Smooth muscle cell (in vitro differentiated cells): ENCODE data around the gene CCDC117. TPM values are rescaled to one million over a fixed set of nuclear protein-coding genes. Genes with fewer than 3 reads are reported as not detected.

Experiments
- DNase-seq: peaks from one replicate; lab custom pipeline; 2025; ENCODE audit not compliant: unreplicated experiment; lab: John Stamatoyannopoulos, UW
- H2AFZ ChIP-seq: fragments of 200-600 bp; sonication (generic); 2 replicates; pipeline ENCODE4 v1.6.0; 2016; ENCODE audit warnings: antibody characterized with exemption, low read depth, mild to moderate bottlenecking
- H3F3A ChIP-seq: fragments of 200-600 bp; sonication (generic); 2 replicates; pipeline ENCODE4 v1.6.0; 2017; ENCODE audit warnings: antibody characterized with exemption, low read depth
- H3K27ac ChIP-seq: fragments of 200-600 bp; sonication (generic); 2 replicates; pipeline ENCODE4 v1.5.1; 2016; ENCODE audit warnings: low read depth, mild to moderate bottlenecking
- H3K27me3 ChIP-seq: fragments of 200-600 bp; sonication (generic); 2 replicates; pipeline ENCODE4 v1.6.1; 2016; ENCODE audit warnings: low read depth, mild to moderate bottlenecking
- H3K36me3 ChIP-seq: fragments of 200-600 bp; sonication (generic); 2 replicates; pipeline ENCODE4 v1.5.1; 2016; ENCODE audit warnings: low read depth
- H3K4me1 ChIP-seq: fragments of 200-600 bp; sonication (generic); 2 replicates; pipeline ENCODE4 v1.5.1; 2016; ENCODE audit warnings: low read depth
- H3K4me2 ChIP-seq: fragments of 200-600 bp; sonication (generic); 2 replicates; pipeline ENCODE4 v1.6.0; 2016; ENCODE audit warnings: mild to moderate bottlenecking
- H3K4me3 ChIP-seq: fragments of 200-600 bp; sonication (generic); 2 replicates; pipeline ENCODE4 v1.5.1; 2016; ENCODE audit warnings: mild to moderate bottlenecking
- H3K79me2 ChIP-seq: fragments of 200-600 bp; sonication (generic); 2 replicates; pipeline ENCODE4 v1.6.0; 2016; ENCODE audit warnings: low read depth, mild to moderate bottlenecking
- H3K9ac ChIP-seq: fragments of 200-600 bp; sonication (generic); 2 replicates; pipeline ENCODE4 v1.6.0; 2016; ENCODE audit warnings: low read depth
- H3K9me3 ChIP-seq: fragments of 200-600 bp; sonication (generic); replicated peaks from 2 replicates; pipeline ENCODE4 v1.5.1; 2016; ENCODE audit warnings: low read depth
- H4K20me1 ChIP-seq: fragments of 200-600 bp; sonication (generic); 2 replicates; pipeline ENCODE4 v1.6.0; 2016; ENCODE audit warnings: low read depth
- whole genome bisulfite sequencing: methylation state at CpG from one replicate; pipeline ENCODE4 v1.1.7; 2016; ENCODE audit warnings: low lambda C conversion rate; 5-methylcytosine and 5-hydroxymethylcytosine counted together
- polyA plus RNA-seq: library from polyadenylated mRNA; unstranded; fragments of >200 nt; fragmentation: Nextera tagmentation; extraction: Ambion mirVana; gene quantifications from 2 replicates; pipeline ENCODE4 v1.2.1, GENCODE V29; 2016
- total RNA-seq: library from RNA; depleted of rRNA; stranded (reverse); fragments of >200 nt; gene quantifications from 2 replicates; pipeline ENCODE4 v1.2.3, GENCODE V29; 2014
- TF ChIP-seq, protein P1 (sequence below): fragments of 200-600 bp; sonication (generic); IDR thresholded peaks from 2 replicates; pipeline ENCODE4 v1.5.1; 2017; ENCODE audit warnings: borderline replicate concordance, mild to moderate bottlenecking, antibody characterized with exemption; ENCODE audit not compliant: insufficient read depth, poor library complexity, severe bottlenecking

The CCDC117 gene
- total and polyA plus RNA-seq, 2 experiments from 2014 or later, result 17.3 to 30.8 TPM

DNA sequence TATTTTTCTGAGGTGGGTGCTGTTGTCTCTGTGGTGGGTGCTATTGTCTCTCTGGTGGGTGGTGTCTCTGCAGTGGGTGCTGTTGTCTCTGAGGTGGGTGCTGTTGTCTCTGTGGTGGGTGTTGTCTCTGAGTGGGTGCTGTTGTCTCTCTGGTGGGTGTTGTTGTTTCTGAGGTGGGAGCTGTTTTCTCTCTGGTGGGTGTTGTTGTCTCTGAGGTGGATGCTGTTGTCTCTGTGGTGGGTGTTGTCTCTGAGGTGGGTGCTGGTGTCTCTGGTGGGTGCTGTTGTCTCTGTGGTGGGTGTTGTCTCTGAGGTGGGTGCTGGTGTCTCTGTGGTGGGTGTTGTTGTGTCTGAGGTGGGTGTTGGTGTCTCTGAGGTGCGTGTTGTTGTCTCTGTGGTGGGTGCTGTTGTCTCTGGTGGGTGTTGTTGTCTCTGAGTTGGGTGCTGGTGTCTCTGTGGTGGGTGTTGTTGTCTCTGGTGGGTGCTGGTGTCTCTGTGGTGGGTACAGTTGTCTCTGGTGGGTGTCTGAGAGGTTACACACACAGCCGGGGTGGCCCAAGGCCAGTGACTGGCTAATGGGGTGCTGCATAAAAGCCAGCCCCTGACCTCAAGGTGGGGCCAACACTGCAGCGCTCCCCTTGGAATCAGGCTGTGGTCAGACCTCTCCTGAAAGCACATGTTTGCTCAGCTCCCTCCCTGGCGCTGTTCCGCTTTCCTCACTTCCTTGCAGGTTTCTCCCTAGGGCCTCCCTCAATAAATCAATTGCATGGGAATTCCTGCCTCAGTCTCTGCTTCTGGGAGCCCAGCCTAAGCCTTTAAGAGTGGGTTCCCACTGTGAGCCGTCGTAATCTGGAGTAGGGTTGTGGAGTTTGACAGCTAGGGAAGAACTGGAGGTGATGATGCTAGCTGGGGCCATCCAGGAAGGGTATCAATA lies 58.9 kb downstream of the CCDC117 start:
- Histone ChIP-seq H3K4me1 (no peaks in the 10 kb centered on the region), H3K4me3 (no peak overlapping the region), H3K27ac (no peak overlapping the region), H3K36me3 (no peaks in the 10 kb centered on the region), H3K9ac (no peak overlapping the region), H3F3A (no peaks in the 10 kb centered on the region), H4K20me1 (peaks cover 8% of the 10 kb centered on the region), H3K4me2 (no peak overlapping the region), H2AFZ (no peak overlapping the region), H3K79me2 (no peaks in the 10 kb centered on the region), H3K9me3 (no peaks in the 10 kb centered on the region), H3K27me3 (no peaks in the 10 kb centered on the region)
- TF ChIP-seq, protein P1, sequence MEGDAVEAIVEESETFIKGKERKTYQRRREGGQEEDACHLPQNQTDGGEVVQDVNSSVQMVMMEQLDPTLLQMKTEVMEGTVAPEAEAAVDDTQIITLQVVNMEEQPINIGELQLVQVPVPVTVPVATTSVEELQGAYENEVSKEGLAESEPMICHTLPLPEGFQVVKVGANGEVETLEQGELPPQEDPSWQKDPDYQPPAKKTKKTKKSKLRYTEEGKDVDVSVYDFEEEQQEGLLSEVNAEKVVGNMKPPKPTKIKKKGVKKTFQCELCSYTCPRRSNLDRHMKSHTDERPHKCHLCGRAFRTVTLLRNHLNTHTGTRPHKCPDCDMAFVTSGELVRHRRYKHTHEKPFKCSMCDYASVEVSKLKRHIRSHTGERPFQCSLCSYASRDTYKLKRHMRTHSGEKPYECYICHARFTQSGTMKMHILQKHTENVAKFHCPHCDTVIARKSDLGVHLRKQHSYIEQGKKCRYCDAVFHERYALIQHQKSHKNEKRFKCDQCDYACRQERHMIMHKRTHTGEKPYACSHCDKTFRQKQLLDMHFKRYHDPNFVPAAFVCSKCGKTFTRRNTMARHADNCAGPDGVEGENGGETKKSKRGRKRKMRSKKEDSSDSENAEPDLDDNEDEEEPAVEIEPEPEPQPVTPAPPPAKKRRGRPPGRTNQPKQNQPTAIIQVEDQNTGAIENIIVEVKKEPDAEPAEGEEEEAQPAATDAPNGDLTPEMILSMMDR, result no peak
- no peak for DNase-seq
- 86% methylated on average over 7 of the region's 7 CpGs for WGBS

DNA sequence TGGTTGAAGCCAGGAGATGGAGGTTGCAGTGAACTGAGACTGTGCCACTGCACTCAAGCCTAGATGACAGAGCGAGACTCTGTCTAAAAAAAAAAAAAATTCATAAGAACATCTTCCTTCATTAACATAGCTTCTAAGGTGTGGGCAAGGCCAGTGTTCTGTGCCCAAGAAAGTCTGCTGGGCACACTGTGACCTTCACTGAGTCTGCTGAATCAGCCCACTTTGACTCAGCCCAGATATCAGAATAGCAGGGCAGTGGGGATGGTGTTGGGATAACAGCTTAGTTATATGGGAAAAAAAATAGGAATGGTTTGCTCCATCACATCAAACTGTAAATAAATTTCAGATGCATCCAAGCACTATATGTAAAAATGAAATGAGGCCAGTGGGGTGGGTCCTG lies 60.2 kb downstream of the CCDC117 start:
- Histone ChIP-seq H3F3A (no peaks in the 10 kb centered on the region), H3K36me3 (no peaks in the 10 kb centered on the region), H4K20me1 (peaks cover 8% of the 10 kb centered on the region), H3K79me2 (no peaks in the 10 kb centered on the region), H2AFZ (no peak overlapping the region), H3K27me3 (no peaks in the 10 kb centered on the region), H3K4me3 (no peak overlapping the region), H3K9ac (no peak overlapping the region), H3K27ac (no peak overlapping the region), H3K4me1 (no peaks in the 10 kb centered on the region), H3K9me3 (no peaks in the 10 kb centered on the region), H3K4me2 (no peak overlapping the region)
- 100% methylated on average over 1 of the region's 1 CpG for WGBS
- TF ChIP-seq, protein P1, result no peak
- DNase-seq, result no peak

DNA sequence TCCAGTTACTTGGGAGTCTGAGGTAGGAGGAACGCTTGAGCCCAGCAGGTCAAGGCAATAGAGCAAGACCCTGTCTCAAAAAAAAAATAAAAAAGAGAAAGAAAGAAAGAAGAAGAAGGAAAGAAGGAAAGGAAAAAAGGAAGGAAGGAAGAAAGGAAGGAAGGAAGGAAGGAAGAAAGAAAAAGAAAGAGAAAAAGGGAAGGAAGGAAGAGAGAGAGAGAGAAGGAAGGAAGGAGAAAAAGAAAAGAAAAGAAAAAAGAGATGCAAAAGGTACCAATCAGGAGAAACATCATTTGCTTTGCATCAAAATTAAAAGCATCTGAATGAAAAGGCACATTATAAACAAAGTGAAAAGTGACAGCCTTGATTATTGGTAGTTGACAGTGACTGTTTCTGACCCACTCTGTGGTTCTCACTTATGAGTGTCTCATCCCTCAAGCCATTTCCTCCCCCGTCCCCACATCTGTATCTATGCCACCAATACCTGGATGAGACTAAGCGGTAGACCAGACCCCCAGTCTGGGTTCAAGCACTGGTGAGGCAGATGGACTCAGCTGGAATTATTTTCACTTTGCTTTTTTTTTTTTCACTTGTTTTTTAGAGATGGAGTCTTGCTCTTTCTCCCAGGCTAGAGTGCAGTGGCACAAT lies 60.9 kb downstream of the CCDC117 start:
- no peak overlapping the region for H3K4me2 ChIP-seq
- peaks cover 8% of the 10 kb centered on the region for H4K20me1 ChIP-seq
- no peaks in the 10 kb centered on the region for H3K9me3 ChIP-seq
- no peak overlapping the region for H3K27ac ChIP-seq
- no peaks in the 10 kb centered on the region for H3F3A ChIP-seq
- no peaks in the 10 kb centered on the region for H3K27me3 ChIP-seq
- WGBS, result 96% methylated on average over 3 of the region's 3 CpGs
- no peak for DNase-seq
- TF ChIP-seq, protein P1, result no peak
- no peaks in the 10 kb centered on the region for H3K36me3 ChIP-seq
- no peak overlapping the region for H3K4me3 ChIP-seq
- no peaks in the 10 kb centered on the region for H3K4me1 ChIP-seq
- no peak overlapping the region for H3K9ac ChIP-seq
- H3K79me2 ChIP-seq, result no peaks in the 10 kb centered on the region
- H2AFZ ChIP-seq, result no peak overlapping the region
